ENCODE measurements around the gene TPPP2.

GRCh38 chr14:21020977-21021545 is 9.0 kb upstream of the TPPP2 start:
- TF ChIP-seq CTCF (IDR thresholded peaks at IDR 0.05) (no peak), POLR2A (IDR thresholded peaks at IDR 0.05) (no peak), EP300 (IDR thresholded peaks at IDR 0.05) (no peak), POLR2AphosphoS5 (IDR thresholded peaks at IDR 0.05) (no peak)
